AG08396 (cell line): Measurements from ENCODE around the gene JAGN1.
"Not testable (repeated sequence)": the region's sequence is repeated elsewhere in the genome, so short reads cannot be mapped to it uniquely, and the experiment has no call there.

Experiments used
- DNase-seq: peaks from one replicate; pipeline ENCODE4 v3.0.0; 2012; ENCODE audit warnings: low spot score, mixed read lengths

Gene JAGN1

GRCh38 chr3:9898467-9899241 is 8.2 kb downstream of the JAGN1 start:
- DNase-seq: no peak

DNA sequence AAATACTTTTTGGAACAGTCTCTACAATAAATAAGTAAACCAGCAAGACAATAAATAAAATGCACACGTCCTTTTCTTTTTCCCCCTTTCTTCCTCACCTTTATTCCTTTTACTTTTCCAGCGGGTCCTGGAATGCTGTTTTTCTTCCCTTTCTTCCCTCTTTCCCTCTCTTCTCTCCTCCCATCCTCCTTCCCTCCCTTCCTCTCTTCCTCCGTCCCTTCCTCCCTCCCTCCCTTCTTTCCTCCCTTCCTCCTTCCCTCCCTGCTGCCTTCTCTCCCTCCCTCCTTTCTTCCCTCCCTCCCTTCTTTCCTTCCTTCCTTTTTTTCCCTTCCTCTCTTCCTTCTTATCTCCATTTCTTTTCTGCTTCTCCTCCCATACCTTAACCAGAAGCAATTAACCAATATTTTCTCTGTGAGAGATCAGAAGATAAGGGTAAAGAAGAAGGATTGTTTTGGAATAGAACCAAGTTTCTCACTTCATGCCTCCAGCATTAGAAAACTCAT is 8.9 kb downstream of the JAGN1 start:
- no peak for DNase-seq

GRCh38 chr3:9900965-9901415 is 10.6 kb downstream of the JAGN1 start:
- DNase-seq: not testable (repeated sequence)

GRCh38 chr3:9901967-9902366 is 11.6 kb downstream of the JAGN1 start:
- DNase-seq: no peak

DNA sequence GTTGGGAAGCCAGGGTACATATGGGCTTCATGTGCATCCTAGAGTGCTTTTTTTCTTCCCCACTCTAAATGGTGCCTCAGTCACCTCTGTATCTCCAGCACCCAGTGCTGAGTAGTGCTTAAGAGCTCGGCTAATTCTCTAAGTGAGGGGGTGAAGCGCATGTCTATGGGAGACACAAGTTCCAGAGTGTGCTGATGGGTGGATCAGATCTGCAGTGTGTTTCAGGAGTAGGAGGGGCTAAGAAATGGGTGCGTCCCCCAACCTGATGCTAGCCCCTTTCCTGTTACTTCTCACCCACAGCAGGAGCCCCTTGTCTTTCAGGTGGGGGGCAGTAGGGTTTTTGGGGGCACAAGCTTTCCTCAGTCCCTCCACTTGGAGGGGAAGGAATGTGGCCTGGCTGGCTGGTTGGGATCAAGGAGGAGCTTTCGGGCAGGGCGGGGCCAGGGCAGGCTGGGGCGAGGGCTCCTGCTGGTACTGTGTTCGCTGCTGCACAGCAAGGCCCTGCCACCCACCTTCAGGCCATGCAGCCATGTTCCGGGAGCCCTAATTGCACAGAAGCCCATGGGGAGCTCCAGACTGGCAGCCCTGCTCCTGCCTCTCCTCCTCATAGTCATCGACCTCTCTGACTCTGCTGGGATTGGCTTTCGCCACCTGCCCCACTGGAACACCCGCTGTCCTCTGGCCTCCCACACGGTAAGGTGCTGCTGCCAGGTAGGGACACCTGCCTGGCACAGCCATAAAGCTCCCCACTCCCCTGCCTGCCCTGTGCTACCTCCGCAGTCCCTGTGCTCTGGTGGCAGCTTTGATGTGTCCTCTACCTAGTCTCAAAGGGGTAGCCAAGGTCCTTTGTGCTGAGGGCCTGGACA is 12.2 kb downstream of the JAGN1 start, which contains the start of gene IL17RE:
Gene IL17RE (plus strand): TSS at position 477 of the 866 bp plus-strand sequence. CDS start 85 bp downstream, at position 562.
- DNase-seq: peak; percentile 28

- DNase-seq: peak; percentile 50
Measured at GRCh38 chr3:9903238-9903624, 12.8 kb downstream of the JAGN1 start.

DNA sequence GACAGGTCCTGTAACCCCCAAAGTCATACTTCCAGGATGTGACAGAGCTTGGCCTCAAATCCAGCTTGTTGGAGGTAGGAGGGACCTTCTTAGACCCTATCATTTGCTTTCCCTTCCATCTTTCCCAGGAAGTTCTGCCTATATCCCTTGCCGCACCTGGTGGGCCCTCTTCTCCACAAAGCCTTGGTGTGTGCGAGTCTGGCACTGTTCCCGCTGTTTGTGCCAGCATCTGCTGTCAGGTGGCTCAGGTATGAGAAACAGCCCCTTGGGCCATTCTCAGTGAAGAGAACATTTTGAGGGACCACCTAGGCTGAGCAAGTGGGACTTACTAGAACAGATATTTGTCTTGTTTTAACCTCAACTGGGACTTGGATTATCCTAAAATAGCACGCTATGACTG is 13.5 kb downstream of the JAGN1 start:
- no peak for DNase-seq

DNA sequence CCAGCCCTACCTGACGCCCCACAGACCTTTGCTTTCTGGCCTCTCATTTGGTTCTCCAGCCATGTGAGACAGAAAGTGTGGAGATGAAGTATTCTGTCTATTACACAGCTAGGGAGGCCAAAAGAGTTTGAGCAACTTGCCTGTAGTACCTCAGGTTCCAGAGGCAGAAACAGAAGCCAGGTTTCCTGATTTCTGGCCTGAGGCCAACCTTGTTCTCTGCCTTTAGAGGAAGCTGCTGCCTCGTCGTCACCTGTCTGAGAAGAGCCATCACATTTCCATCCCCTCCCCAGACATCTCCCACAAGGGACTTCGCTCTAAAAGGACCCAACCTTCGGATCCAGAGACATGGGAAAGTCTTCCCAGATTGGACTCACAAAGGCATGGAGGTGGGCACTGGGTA is 16.1 kb downstream of the JAGN1 start:
- DNase-seq: no peak

- DNase-seq: no peak
Measured at GRCh38 chr3:9908286-9908685, 17.9 kb downstream of the JAGN1 start.

GRCh38 chr3:9909221-9910013 is 19.0 kb downstream of the JAGN1 start:
- DNase-seq: no peak

DNA sequence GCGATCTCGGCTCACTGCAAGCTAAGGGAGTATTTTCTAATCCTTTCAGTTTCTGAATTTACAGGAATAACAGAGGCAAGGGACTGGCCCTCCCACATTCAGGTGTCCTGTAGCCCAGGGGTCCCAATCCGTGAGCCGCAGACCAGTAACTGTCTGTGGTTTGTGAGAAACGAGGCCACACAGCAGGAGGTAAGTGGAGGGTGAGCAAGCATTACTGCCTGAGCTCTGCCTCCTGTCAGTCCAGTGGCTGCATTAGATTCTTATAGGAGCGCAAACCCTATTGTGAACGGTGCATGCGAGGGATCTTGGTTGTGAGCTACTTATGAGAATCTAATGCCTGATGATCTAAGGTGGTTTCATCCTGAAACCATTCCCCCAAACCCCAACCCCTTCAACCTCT is 21.5 kb downstream of the JAGN1 start:
- no peak for DNase-seq

GRCh38 chr3:9912294-9912935 is 22.0 kb downstream of the JAGN1 start:
- DNase-seq: no peak

DNA sequence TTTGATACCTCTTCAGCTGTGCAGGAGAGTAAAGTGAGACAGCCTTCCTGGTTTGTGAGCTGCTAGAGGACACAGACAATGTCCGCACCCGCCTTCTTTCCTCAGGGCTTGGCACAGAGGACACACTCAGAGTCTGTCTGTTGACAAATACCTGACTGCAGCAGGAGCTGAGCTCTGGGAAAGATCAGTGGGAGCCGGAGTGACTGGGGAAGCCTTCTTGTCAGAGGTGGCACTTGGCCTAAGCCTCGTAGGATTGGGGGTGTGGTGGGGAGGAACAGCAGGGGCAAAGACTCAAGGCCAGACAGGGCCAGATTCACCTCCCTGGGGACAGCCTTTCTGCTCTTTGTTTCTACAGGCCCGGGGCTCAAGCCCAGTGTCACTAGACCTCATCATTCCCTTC is 23.2 kb downstream of the JAGN1 start:
- DNase-seq: no peak

- DNase-seq: no peak
Measured at GRCh38 chr3:9914011-9914410, 23.6 kb downstream of the JAGN1 start.

DNA sequence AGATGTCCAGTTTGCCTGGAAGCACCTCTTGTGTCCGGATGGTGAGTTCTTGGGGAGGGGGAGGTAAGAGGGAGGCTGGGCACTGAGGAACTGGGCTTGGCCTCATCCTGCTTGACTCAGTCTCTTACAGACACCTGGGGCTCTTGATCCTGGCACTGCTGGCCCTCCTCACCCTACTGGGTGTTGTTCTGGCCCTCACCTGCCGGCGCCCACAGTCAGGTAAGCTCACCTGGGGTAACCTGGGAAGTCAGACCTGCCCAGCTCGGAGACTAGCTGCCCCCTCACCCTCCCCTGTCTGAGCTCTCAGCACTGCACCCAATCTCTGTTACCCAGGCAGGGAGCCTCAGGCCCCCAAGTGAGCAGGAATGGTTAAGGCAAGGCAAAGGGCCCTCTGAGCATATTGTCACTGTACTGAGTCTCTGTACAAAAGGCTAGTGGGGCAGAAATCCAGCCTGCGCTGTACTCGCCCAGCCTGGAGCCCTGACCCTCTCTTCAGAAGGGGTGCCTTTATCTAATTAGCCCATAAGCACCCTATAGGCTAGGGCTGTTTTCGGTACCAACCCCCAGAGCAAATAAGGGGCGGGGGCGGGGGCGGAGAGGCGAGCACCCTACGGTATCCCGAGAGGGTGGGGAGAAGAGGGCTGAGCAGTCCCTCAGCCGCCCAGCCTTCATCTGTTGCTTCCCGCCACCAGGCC is 24.3 kb downstream of the JAGN1 start:
- no peak for DNase-seq

DNA sequence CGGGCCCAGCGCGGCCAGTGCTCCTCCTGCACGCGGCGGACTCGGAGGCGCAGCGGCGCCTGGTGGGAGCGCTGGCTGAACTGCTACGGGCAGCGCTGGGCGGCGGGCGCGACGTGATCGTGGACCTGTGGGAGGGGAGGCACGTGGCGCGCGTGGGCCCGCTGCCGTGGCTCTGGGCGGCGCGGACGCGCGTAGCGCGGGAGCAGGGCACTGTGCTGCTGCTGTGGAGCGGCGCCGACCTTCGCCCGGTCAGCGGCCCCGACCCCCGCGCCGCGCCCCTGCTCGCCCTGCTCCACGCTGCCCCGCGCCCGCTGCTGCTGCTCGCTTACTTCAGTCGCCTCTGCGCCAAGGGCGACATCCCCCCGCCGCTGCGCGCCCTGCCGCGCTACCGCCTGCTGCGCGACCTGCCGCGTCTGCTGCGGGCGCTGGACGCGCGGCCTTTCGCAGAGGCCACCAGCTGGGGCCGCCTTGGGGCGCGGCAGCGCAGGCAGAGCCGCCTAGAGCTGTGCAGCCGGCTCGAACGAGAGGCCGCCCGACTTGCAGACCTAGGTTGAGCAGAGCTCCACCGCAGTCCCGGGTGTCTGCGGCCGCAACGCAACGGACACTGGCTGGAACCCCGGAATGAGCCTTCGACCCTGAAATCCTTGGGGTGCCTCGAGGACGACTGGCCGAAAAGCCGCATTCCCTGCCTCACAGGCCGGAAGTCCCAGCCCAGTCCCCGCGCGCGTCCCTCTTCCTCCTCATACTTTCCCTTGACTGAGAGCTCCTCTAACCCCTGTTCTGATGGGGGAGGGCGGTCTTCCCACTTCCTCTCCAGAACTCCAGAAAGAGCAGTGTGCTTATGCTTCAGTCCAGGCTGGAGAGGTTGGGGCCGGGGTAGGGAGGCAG is 25.1 kb downstream of the JAGN1 start:
- peak; percentile 67 for DNase-seq

GRCh38 chr3:9916346-9916733 is 25.9 kb downstream of the JAGN1 start:
- peak; percentile 59 for DNase-seq

DNA sequence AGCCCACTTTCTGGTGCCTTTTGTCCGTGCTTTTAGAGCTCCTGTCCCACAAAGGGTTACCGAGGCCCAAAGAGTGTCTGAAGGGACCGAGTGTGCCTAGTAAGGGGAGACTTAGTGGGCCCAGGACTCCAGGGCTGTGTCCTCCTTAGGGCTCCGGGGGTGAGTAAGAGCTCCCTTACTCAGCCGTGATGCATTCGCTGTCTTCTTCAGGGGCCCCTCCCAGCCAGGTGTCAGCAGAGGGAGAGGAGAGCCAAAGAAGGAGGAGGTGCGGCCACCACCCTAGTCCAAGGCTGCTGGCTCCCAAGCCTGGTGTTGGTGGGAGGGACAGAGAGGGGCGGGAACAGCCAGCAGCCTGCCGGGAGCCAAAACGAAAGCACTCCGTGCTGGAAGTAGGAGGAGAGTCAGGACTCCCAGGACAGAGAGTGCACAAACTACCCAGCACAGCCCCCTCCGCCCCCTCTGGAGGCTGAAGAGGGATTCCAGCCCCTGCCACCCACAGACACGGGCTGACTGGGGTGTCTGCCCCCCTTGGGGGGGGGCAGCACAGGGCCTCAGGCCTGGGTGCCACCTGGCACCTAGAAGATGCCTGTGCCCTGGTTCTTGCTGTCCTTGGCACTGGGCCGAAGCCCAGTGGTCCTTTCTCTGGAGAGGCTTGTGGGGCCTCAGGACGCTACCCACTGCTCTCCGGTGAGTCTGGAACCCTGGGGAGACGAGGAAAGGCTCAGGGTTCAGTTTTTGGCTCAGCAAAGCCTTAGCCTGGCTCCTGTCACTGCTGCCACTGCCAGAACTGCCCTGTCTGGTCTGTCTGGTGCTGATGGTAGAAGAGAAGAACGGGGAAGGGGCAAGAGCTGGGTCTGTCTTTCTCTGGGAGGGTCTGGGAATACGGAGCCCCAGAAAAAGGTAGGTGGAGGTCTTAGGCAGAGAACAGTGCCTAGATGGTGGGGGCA is 26.6 kb downstream of the JAGN1 start, which contains the start of gene IL17RC:
Gene IL17RC (plus strand): TSS at position 365 of the 947 bp plus-strand sequence. CDS start 218 bp downstream, at position 583.
- DNase-seq: peak; percentile 89

DNA sequence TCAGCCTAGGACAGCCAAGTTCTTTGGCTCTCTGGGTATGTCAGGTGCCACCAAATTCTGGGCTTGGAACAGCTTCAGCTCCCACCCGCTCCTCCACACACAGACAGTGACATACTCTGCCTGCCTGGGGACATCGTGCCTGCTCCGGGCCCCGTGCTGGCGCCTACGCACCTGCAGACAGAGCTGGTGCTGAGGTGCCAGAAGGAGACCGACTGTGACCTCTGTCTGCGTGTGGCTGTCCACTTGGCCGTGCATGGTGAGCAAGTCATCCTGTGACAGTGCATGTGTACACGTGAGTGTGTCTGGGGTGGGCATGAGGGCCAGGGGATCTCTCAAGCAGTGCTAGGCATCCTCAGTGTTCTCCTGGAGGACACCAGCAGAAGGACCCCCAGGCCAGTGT is 27.4 kb downstream of the JAGN1 start:
- no peak for DNase-seq
